Measurements from ENCODE around the gene TAS1R1.

GRCh38 chr1:6627031-6627430, 71.9 kb downstream of the TAS1R1 start:
- no peak for TF ChIP-seq CTCF (IDR thresholded peaks at IDR 0.05)
- TF ChIP-seq POLR2A (IDR thresholded peaks at IDR 0.05): no peak
